ENCODE results near the gene ADPRHL1.
A peak's percentile ranks its signal among the peaks of the same experiment; 100 is the strongest.
"Not testable (repeated sequence)": the region's sequence is repeated elsewhere in the genome, so short reads cannot be mapped to it uniquely, and the experiment has no call there.

The ADPRHL1 gene

GRCh38 chr13:113454936-113455335 is 1.6 kb upstream of the ADPRHL1 start:
- no peak for DNase-seq

- DNase-seq: no peak
Observed at GRCh38 chr13:113452466-113452865, 822 bp downstream of the ADPRHL1 start.

GRCh38 chr13:113451951-113452421 is 1.3 kb downstream of the ADPRHL1 start:
- no peak for DNase-seq

- peak; percentile 35 for DNase-seq
Observed at GRCh38 chr13:113450861-113451620, 2.2 kb downstream of the ADPRHL1 start.

- DNase-seq: not testable (repeated sequence)
Observed at GRCh38 chr13:113450348-113450744, 2.9 kb downstream of the ADPRHL1 start.

GRCh38 chr13:113449693-113450347 is 3.5 kb downstream of the ADPRHL1 start:
- DNase-seq: no peak

- DNase-seq: peak; percentile 99
Observed at GRCh38 chr13:113448885-113449692, 4.2 kb downstream of the ADPRHL1 start.

- DNase-seq: peak; percentile 36
Observed at GRCh38 chr13:113448545-113448884, 4.8 kb downstream of the ADPRHL1 start.

GRCh38 chr13:113447596-113447995 is 5.7 kb downstream of the ADPRHL1 start:
- DNase-seq: no peak

GRCh38 chr13:113446488-113446854 is 6.8 kb downstream of the ADPRHL1 start:
- no peak for DNase-seq

GRCh38 chr13:113445791-113446487 is 7.3 kb downstream of the ADPRHL1 start:
- no peak for DNase-seq

GRCh38 chr13:113443991-113444390 is 9.3 kb downstream of the ADPRHL1 start:
- no peak for DNase-seq

GRCh38 chr13:113442985-113443362 is 10.3 kb downstream of the ADPRHL1 start:
- no peak for DNase-seq

GRCh38 chr13:113442354-113442984 is 10.8 kb downstream of the ADPRHL1 start:
- DNase-seq: no peak

GRCh38 chr13:113441661-113442060 is 11.6 kb downstream of the ADPRHL1 start:
- no peak for DNase-seq

- no peak for DNase-seq
Observed at GRCh38 chr13:113437408-113438010, 15.8 kb downstream of the ADPRHL1 start.

- DNase-seq: not testable (repeated sequence)
Observed at GRCh38 chr13:113436866-113437265, 16.4 kb downstream of the ADPRHL1 start.

GRCh38 chr13:113435907-113436306 is 17.4 kb downstream of the ADPRHL1 start:
- DNase-seq: not testable (repeated sequence)

GRCh38 chr13:113433391-113433916 is 19.8 kb downstream of the ADPRHL1 start:
- no peak for DNase-seq

GRCh38 chr13:113432506-113433270 is 20.6 kb downstream of the ADPRHL1 start:
- no peak for DNase-seq

GRCh38 chr13:113431171-113431570 is 22.1 kb downstream of the ADPRHL1 start:
- DNase-seq: no peak
